Thoracic aorta (tissue), 2 donors: ENCODE data around the gene COL20A1. TPM values are rescaled to one million over a fixed set of nuclear protein-coding genes. Genes with fewer than 3 reads are reported as not detected.

ENCODE experiments used
- ATAC-seq: fragments of 150-250 bp; one replicate; pipeline ENCODE4 v1.8.0; 2017; ENCODE audit warnings: low read depth; ENCODE audit not compliant: insufficient number of reproducible peaks, low FRiP score
- DNase-seq: peaks from one replicate; pipeline ENCODE4 v3.0.0-alpha.2; 2020; ENCODE audit warnings: low spot score
- H3K27ac ChIP-seq, 2 donors: fragments of 200-600 bp; sonication (generic); 1 replicate in 1 of 2; 2 replicates in 1 of 2; pipeline ENCODE4 v1.5.1; 2016; ENCODE audit warnings: mild to moderate bottlenecking in 2 of 2, moderate library complexity in 2 of 2
- H3K27me3 ChIP-seq: fragments of 200-600 bp; sonication (generic); replicated peaks from 2 replicates; pipeline ENCODE4 v1.6.0; 2016; ENCODE audit warnings: mild to moderate bottlenecking; ENCODE audit not compliant: insufficient read depth
- H3K36me3 ChIP-seq: fragments of 200-600 bp; sonication (generic); one replicate; pipeline ENCODE4 v1.5.1; 2016
- H3K4me1 ChIP-seq, 2 donors: fragments of 200-600 bp; sonication (generic); 1 replicate in 1 of 2; 2 replicates in 1 of 2; pipeline versions ENCODE4 v1.5.1 to v1.6.0; 2016; ENCODE audit warnings: low read depth in 2 of 2, mild to moderate bottlenecking in 1 of 2; ENCODE audit not compliant: control insufficient read depth in 1 of 2
- H3K4me3 ChIP-seq: fragments of 200-600 bp; sonication (generic); 2 replicates; pipeline ENCODE4 v1.5.1; 2016; ENCODE audit warnings: mild to moderate bottlenecking
- H3K9me3 ChIP-seq: fragments of 200-600 bp; sonication (generic); 2 replicates; pipeline ENCODE4 v1.5.1; 2016
- CTCF ChIP-seq: fragments of 200-600 bp; sonication (generic); IDR thresholded peaks from one replicate; pipeline ENCODE4 v1.5.1; 2019; ENCODE audit warnings: antibody characterized with exemption
- total RNA-seq, 2 donors: library from RNA; depleted of rRNA; stranded (reverse); fragments of >200 nt; gene quantifications; one replicate each; pipeline versions ENCODE4 v1.1.0 to v1.2.3, GENCODE V29; 2016

The COL20A1 gene
- total RNA-seq, 2 donors from 2014 or later = not detected

- no peak overlapping the region for H3K4me3 ChIP-seq
- H3K27me3 ChIP-seq = no peaks in the 10 kb centered on the region
- H3K9me3 ChIP-seq = no peaks in the 10 kb centered on the region
- no peak for TF ChIP-seq CTCF
- no peaks in the 10 kb centered on the region for H3K36me3 ChIP-seq
- H3K4me1 ChIP-seq = peaks cover 0 to 10% of the 10 kb centered on the region in 2 donors
- no peak overlapping the region for H3K27ac ChIP-seq
- ATAC-seq (no peak), DNase-seq (no peak)
Observed at GRCh38 chr20:63256954-63257353, 36.0 kb upstream of the COL20A1 start.

GRCh38 chr20:63257629-63258028 is 35.4 kb upstream of the COL20A1 start:
- no peak for DNase-seq
- H3K36me3 ChIP-seq = no peaks in the 10 kb centered on the region
- H3K4me1 ChIP-seq = peaks cover 0 to 10% of the 10 kb centered on the region in 2 donors
- H3K27me3 ChIP-seq = no peaks in the 10 kb centered on the region
- H3K9me3 ChIP-seq = no peaks in the 10 kb centered on the region
- H3K4me3 ChIP-seq = no peak overlapping the region
- H3K27ac ChIP-seq = no peak overlapping the region
- no peak for ATAC-seq
- TF ChIP-seq CTCF = no peak

GRCh38 chr20:63258781-63259180 is 34.2 kb upstream of the COL20A1 start:
- no peak for TF ChIP-seq CTCF
- DNase-seq (no peak), ATAC-seq (no peak)
- Histone ChIP-seq H3K4me3 (no peak overlapping the region), H3K4me1 (peaks cover 0 to 5% of the 10 kb centered on the region in 2 donors), H3K9me3 (no peaks in the 10 kb centered on the region), H3K27ac (no peak overlapping the region), H3K27me3 (no peaks in the 10 kb centered on the region), H3K36me3 (no peaks in the 10 kb centered on the region)

GRCh38 chr20:63259734-63260460 is 33.1 kb upstream of the COL20A1 start:
- ATAC-seq = no peak
- Histone ChIP-seq H3K4me1 (no peaks in the 10 kb centered on the region), H3K27ac (no peak overlapping the region), H3K27me3 (no peaks in the 10 kb centered on the region), H3K9me3 (no peaks in the 10 kb centered on the region), H3K36me3 (no peaks in the 10 kb centered on the region), H3K4me3 (no peak overlapping the region)
- no peak for TF ChIP-seq CTCF
- DNase-seq = no peak

- no peaks in the 10 kb centered on the region for H3K27me3 ChIP-seq
- no peak for TF ChIP-seq CTCF
- no peaks in the 10 kb centered on the region for H3K4me1 ChIP-seq
- H3K36me3 ChIP-seq = no peaks in the 10 kb centered on the region
- no peaks in the 10 kb centered on the region for H3K9me3 ChIP-seq
- H3K4me3 ChIP-seq = no peak overlapping the region
- DNase-seq (no peak), ATAC-seq (no peak)
- no peak overlapping the region for H3K27ac ChIP-seq
Observed at GRCh38 chr20:63260521-63260920, 32.5 kb upstream of the COL20A1 start.
